GM12891 (cell line): ENCODE data around the gene ARIH2.

Source experiments
- POLR2A ChIP-seq: IDR thresholded peaks from 2 replicates; pipeline ENCODE4 v1.6.1; 2011; ENCODE audit warnings: low read depth, low read length, control low read depth
- POLR2AphosphoS5 ChIP-seq: IDR thresholded peaks from 2 replicates; pipeline ENCODE4 v1.6.1; 2011; ENCODE audit warnings: low read depth, low read length, control low read depth
- TAF1 ChIP-seq: IDR thresholded peaks from 2 replicates; pipeline ENCODE4 v1.6.1; 2011; ENCODE audit warnings: low read depth, low read length, control low read depth

DNA sequence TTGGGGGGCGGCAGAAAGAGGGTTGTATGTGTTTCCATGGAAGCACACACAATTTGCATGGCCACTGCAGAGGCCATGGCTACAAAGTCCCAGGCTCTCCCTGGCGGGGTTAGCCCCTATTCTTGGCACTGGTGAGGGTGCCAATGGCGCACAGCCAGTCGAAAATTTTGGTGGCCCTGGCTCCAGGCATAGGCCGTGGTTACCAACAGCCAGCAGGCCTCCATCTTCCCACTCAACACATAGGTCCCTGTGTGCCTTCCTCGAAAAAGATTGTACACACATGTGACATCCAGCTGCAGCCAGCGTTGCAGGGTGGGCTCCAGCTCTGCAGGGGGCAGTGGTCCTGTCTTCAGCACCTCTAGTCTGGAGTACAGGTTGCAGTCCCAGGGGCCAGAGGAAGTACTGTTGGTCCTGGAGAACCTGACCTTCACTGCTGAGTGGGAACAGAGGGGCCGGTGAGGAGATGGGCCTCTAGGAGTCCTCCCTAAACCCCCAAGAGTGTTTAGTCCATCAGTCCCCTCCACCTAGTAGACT lies 78.5 kb downstream of the ARIH2 start:
- TF ChIP-seq POLR2A (no peak), TAF1 (no peak), POLR2AphosphoS5 (no peak)
